ENCODE results near the gene ALG12.

Gene ALG12

GRCh38 chr22:49850959-49851802, 67.1 kb downstream of the ALG12 start:
- no peak for TF ChIP-seq MAX (IDR thresholded peaks at IDR 0.05; ENCODE audit: low read depth, low read length)
- TF ChIP-seq MYC (IDR thresholded peaks at IDR 0.05; ENCODE audit: low read depth, low read length), result no peak
- TF ChIP-seq CTCF (IDR thresholded peaks at IDR 0.05; ENCODE audit: low read depth, low read length), result no peak
- TF ChIP-seq POLR2A (IDR thresholded peaks at IDR 0.05; ENCODE audit: extremely low read depth, insufficient read length), result no peak
- no peak for DNase-seq (ENCODE audit: low read depth)
- H3K4me3 ChIP-seq (ENCODE audit: low read depth, low read length), result no peak overlapping the region

Data from NB4 (cell line).